ENCODE data around the gene MEF2D. TPM values are rescaled to one million over a fixed set of nuclear protein-coding genes. Genes with fewer than 3 reads are reported as not detected.

MEF2D gene
- total and polyA plus RNA-seq, 3 donors from 2014 or later = 34.4 to 113 (median 96.8) TPM

DNA sequence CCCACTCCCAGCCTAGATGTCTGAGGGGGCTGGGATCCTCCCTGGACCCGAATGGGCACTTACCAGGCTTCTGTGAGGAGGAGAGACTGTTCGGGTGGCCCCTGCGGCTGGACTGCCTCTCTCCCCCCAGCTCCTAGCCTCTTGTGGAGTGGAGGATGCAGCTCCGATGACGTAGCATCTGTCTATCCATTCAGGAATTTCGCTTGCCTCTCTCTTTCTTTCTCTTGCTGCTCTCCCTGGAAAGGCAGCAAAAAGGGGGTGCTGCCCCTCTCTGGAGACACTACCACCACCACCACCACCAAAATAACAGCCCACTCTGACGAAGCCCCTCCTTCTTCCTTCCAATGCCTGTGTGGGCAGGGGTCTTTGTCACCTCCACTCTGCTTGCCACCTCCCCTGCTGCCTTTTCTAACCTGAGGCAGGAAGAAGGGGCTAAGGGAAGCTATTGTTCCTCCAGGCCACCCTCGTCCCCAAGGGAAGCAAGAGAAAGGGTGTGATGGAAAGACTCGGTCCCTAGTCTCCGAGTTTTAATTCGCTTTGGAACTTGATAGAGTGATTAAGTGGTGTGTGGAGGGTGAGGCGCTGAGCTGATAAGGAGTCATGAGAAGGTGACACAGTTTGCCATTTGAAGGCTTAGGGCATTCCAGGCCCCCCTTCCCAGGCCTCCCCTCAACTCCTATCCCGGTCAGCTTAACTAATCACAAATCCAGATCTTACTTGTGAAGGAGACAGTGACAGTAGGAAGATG lies 71.1 kb downstream of the MEF2D start:
- no peak overlapping the region for H3K4me3 ChIP-seq
- intact Hi-C loops (cut with DNase I; ENCODE audit: low total_unique reads) = no loop called here
- no peaks in the 10 kb centered on the region for H3K27me3 ChIP-seq
- no peaks in the 10 kb centered on the region for H3K36me3 ChIP-seq (ENCODE audit: low read depth, missing control alignments)
- 25 to 37% methylated on average over 13 of the region's 13 CpGs for WGBS, 2 donors
- TF ChIP-seq, protein P1, sequence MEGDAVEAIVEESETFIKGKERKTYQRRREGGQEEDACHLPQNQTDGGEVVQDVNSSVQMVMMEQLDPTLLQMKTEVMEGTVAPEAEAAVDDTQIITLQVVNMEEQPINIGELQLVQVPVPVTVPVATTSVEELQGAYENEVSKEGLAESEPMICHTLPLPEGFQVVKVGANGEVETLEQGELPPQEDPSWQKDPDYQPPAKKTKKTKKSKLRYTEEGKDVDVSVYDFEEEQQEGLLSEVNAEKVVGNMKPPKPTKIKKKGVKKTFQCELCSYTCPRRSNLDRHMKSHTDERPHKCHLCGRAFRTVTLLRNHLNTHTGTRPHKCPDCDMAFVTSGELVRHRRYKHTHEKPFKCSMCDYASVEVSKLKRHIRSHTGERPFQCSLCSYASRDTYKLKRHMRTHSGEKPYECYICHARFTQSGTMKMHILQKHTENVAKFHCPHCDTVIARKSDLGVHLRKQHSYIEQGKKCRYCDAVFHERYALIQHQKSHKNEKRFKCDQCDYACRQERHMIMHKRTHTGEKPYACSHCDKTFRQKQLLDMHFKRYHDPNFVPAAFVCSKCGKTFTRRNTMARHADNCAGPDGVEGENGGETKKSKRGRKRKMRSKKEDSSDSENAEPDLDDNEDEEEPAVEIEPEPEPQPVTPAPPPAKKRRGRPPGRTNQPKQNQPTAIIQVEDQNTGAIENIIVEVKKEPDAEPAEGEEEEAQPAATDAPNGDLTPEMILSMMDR (IDR thresholded peaks at IDR 0.05) = no peak
- TF ChIP-seq POLR2A (IDR thresholded peaks at IDR 0.05) = no peak
- no peak for DNase-seq
- H3K27ac ChIP-seq = no peak overlapping the region
- no peaks in the 10 kb centered on the region for H3K4me1 ChIP-seq
- no peaks in the 10 kb centered on the region for H3K9me3 ChIP-seq

DNA sequence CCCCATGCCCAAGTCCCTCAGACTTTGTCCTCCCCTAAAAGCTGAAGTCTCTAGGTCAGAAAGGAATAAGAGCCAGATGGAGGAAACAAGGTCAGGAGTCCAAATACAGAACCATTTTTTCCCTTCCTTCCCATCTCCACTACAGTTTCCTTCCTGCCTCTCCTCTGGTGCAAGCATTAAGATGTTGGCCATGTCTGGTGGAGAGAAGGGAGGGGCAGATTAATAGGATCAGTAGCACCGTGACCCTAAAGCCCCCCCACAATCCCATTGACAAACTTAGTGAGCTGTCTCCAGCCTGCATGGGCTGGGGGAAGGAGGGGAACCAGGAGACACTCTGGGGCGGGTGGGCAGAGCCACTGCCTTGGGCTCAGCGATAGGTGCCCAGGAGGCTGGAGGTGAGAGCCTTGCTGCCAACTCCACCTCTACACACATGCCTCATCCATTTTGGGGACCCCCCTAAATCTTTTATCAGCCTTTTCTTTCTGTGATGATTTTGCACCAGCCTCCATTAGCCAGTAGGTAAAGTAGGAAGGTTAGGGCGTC lies 71.8 kb downstream of the MEF2D start:
- Histone ChIP-seq H3K36me3 (ENCODE audit: low read depth, missing control alignments) (no peaks in the 10 kb centered on the region), H3K27ac (no peak overlapping the region), H3K27me3 (no peaks in the 10 kb centered on the region), H3K4me1 (no peaks in the 10 kb centered on the region), H3K9me3 (no peaks in the 10 kb centered on the region), H3K4me3 (no peak overlapping the region)
- no peak for TF ChIP-seq POLR2A (IDR thresholded peaks at IDR 0.05)
- TF ChIP-seq, protein P1 (IDR thresholded peaks at IDR 0.05) = no peak
- DNase-seq = no peak
- intact Hi-C loops (cut with DNase I; ENCODE audit: low total_unique reads) = no loop called here
- 19 to 31% methylated on average over 4 of the region's 4 CpGs for whole genome bisulfite sequencing, 2 donors

DNA sequence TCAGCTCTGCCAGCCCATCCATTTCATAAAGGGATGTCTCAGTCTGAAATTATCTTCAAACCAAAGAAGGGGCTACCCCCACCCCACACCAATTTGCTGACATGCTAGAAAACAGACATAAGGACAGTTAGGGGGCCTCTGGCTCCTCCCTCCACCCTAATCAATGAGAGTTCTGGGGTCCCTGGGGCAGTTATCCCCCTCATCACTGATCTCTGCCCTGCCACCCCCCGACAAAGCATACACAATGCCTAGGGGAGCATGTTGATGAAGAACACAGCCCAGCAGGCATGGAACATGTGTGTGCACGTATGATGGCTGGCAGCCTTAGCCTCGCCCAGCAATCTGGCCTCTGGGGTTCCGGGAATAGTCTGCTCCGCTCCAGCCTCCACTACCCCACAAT lies 72.6 kb downstream of the MEF2D start:
- no peaks in the 10 kb centered on the region for H3K9me3 ChIP-seq
- H3K27me3 ChIP-seq = no peaks in the 10 kb centered on the region
- TF ChIP-seq POLR2A (IDR thresholded peaks at IDR 0.05) = no peak
- TF ChIP-seq, protein P1 (IDR thresholded peaks at IDR 0.05) = no peak
- H3K4me3 ChIP-seq = no peak overlapping the region
- H3K27ac ChIP-seq = no peak overlapping the region
- WGBS, 2 donors = 67 to 80% methylated on average over 4 to 5 of the region's 5 CpGs
- H3K4me1 ChIP-seq = no peaks in the 10 kb centered on the region
- H3K36me3 ChIP-seq (ENCODE audit: low read depth, missing control alignments) = no peaks in the 10 kb centered on the region
- DNase-seq = no peak
- intact Hi-C loops (cut with DNase I; ENCODE audit: low total_unique reads) = no loop called here

DNA sequence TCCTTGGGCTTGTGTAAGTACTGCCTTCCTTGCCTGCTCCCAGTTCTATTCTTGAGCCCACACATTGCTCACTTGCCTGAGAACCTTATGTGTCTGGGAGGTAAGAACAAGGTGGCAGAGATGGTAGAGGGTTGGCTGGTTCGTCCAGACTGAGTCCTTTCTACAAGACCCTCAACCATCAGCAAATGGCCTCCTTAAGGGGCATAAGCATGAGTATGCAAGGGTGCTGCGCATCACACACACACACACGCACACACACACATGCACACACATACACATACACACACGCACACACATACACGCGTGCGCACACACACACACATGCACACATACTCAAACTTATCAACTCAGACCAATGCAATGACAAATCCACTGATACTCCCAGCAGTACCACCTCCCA lies 74.6 kb downstream of the MEF2D start:
- TF ChIP-seq, protein P1 (IDR thresholded peaks at IDR 0.05) = no peak
- no peak for TF ChIP-seq POLR2A (IDR thresholded peaks at IDR 0.05)
- H3K4me3 ChIP-seq = no peak overlapping the region
- intact Hi-C loops (cut with DNase I; ENCODE audit: low total_unique reads) = no loop called here
- no peak for DNase-seq
- 89 to 93% methylated on average over 7 of the region's 7 CpGs for WGBS, 2 donors
- no peaks in the 10 kb centered on the region for H3K9me3 ChIP-seq
- H3K36me3 ChIP-seq (ENCODE audit: low read depth, missing control alignments) = no peaks in the 10 kb centered on the region
- H3K4me1 ChIP-seq = peaks cover 10% of the 10 kb centered on the region
- no peaks in the 10 kb centered on the region for H3K27me3 ChIP-seq
- H3K27ac ChIP-seq = no peak overlapping the region

All from testis (tissue), 3 donors.